CMK (cell line): ENCODE results near the gene CENPX.

Experiments used
- DNase-seq: peaks from one replicate; pipeline ENCODE4 v3.0.0-alpha.2; 2010; ENCODE audit warnings: low read depth

The CENPX gene

GRCh38 chr17:82011617-82012187 lies 11.0 kb downstream of the CENPX start:
- DNase-seq: no peak

- DNase-seq: no peak
Observed at GRCh38 chr17:82010575-82011525, 11.8 kb downstream of the CENPX start.

- no peak for DNase-seq
Observed at GRCh38 chr17:82009413-82009812, 13.3 kb downstream of the CENPX start.

- DNase-seq: no peak
Observed at GRCh38 chr17:82008941-82009405, 13.7 kb downstream of the CENPX start.

- DNase-seq: no peak
Observed at GRCh38 chr17:82008258-82008940, 14.3 kb downstream of the CENPX start.

GRCh38 chr17:82007495-82008257 lies 15.0 kb downstream of the CENPX start:
- no peak for DNase-seq

GRCh38 chr17:82007228-82007494 lies 15.5 kb downstream of the CENPX start:
- DNase-seq: no peak

GRCh38 chr17:82006468-82007227 lies 16.0 kb downstream of the CENPX start:
- no peak for DNase-seq

- DNase-seq: no peak
Observed at GRCh38 chr17:82005701-82006348, 16.9 kb downstream of the CENPX start.

GRCh38 chr17:82004517-82005455 lies 17.9 kb downstream of the CENPX start:
- no peak for DNase-seq

- DNase-seq: no peak
Observed at GRCh38 chr17:82003411-82004381, 19.0 kb downstream of the CENPX start.

GRCh38 chr17:82001571-82002056 lies 21.1 kb downstream of the CENPX start:
- no peak for DNase-seq

GRCh38 chr17:82000803-82001570 lies 21.7 kb downstream of the CENPX start:
- DNase-seq: no peak

GRCh38 chr17:81999976-82000802 lies 22.5 kb downstream of the CENPX start:
- DNase-seq: no peak

GRCh38 chr17:81999587-81999975 lies 23.1 kb downstream of the CENPX start:
- DNase-seq: no peak

- no peak for DNase-seq
Observed at GRCh38 chr17:81998691-81999438, 23.8 kb downstream of the CENPX start.
